Fibroblast of gingiva (primary cell): ENCODE data around the gene DNAI7.

Experiments
- DNase-seq: peaks from one replicate; pipeline ENCODE4 v3.0.0-alpha.2; 2011; ENCODE audit warnings: low read depth

Gene DNAI7

GRCh38 chr12:25100194-25101091 lies 94.5 kb downstream of the DNAI7 start:
- DNase-seq, result no peak

- DNase-seq, result no peak
Measured at GRCh38 chr12:25099010-25099409, 96.0 kb downstream of the DNAI7 start.

- no peak for DNase-seq
Measured at GRCh38 chr12:25089738-25090137, 105.2 kb downstream of the DNAI7 start.

GRCh38 chr12:25087596-25087995 lies 107.4 kb downstream of the DNAI7 start:
- no peak for DNase-seq

GRCh38 chr12:25084816-25085215 lies 110.1 kb downstream of the DNAI7 start:
- DNase-seq, result no peak

- no peak for DNase-seq
Measured at GRCh38 chr12:25083211-25083610, 111.7 kb downstream of the DNAI7 start.

GRCh38 chr12:25082628-25083027 lies 112.3 kb downstream of the DNAI7 start:
- no peak for DNase-seq

GRCh38 chr12:25079393-25079792 lies 115.6 kb downstream of the DNAI7 start:
- no peak for DNase-seq

- no peak for DNase-seq
Measured at GRCh38 chr12:25074954-25075353, 120.0 kb downstream of the DNAI7 start.

- DNase-seq, result no peak
Measured at GRCh38 chr12:25074113-25074512, 120.8 kb downstream of the DNAI7 start.

GRCh38 chr12:25072906-25073650 lies 121.9 kb downstream of the DNAI7 start:
- DNase-seq, result no peak

GRCh38 chr12:25071366-25071765 lies 123.6 kb downstream of the DNAI7 start:
- DNase-seq, result no peak

- no peak for DNase-seq
Measured at GRCh38 chr12:25069224-25069623, 125.7 kb downstream of the DNAI7 start.

- DNase-seq, result no peak
Measured at GRCh38 chr12:25065035-25065434, 129.9 kb downstream of the DNAI7 start.

GRCh38 chr12:25063873-25064628 lies 130.9 kb downstream of the DNAI7 start:
- no peak for DNase-seq

GRCh38 chr12:25058658-25059058 lies 136.3 kb downstream of the DNAI7 start:
- DNase-seq, result no peak
